ENCODE measurements around the gene CMIP.
"Not testable (repeated sequence)": the region's sequence is repeated elsewhere in the genome, so short reads cannot be mapped to it uniquely, and the experiment has no call there.

CMIP gene

GRCh38 chr16:81680444-81681275 lies 236.1 kb downstream of the CMIP start:
- Histone ChIP-seq H3K4me3 (no peak overlapping the region), H3K4me1 (no peaks in the 10 kb centered on the region), H3K9ac (no peak overlapping the region), H4K20me1 (peaks cover 57 to 100% (median 92%) of the 10 kb centered on the region in 11 experiments), H3K27ac (no peak overlapping the region), H3K27me3 (no peaks in the 10 kb centered on the region), H3K36me3 (peaks cover 91 to 100% (median 96%) of the 10 kb centered on the region in 11 experiments), H3K9me3 (replicated peaks in 1 of 11) (no peaks in the 10 kb centered on the region), H3K4me2 (no peak overlapping the region)
- TF ChIP-seq Cebpa-rat (IDR thresholded peaks at IDR 0.05) = no peak

- Histone ChIP-seq H3K4me1 (no peaks in the 10 kb centered on the region), H3K36me3 (peaks cover 91 to 100% (median 96%) of the 10 kb centered on the region in 11 experiments), H3K9ac (no peak overlapping the region), H3K27me3 (no peaks in the 10 kb centered on the region), H3K4me2 (no peak overlapping the region), H3K4me3 (no peak overlapping the region), H3K9me3 (replicated peaks in 1 of 11) (peaks cover 0 to under 1% (median 0%) of the 10 kb centered on the region in 11 experiments; a peak in 1 of 22 replicates), H3K27ac (no peak overlapping the region), H4K20me1 (peaks cover 63 to 100% (median 96%) of the 10 kb centered on the region in 11 experiments)
- TF ChIP-seq Cebpa-rat (IDR thresholded peaks at IDR 0.05) = no peak
Measured at GRCh38 chr16:81681311-81681710, 236.7 kb downstream of the CMIP start.

GRCh38 chr16:81684242-81684837 lies 239.7 kb downstream of the CMIP start:
- Histone ChIP-seq H3K4me3 (no peak overlapping the region), H3K4me2 (no peak overlapping the region), H3K27ac (0 out of 22 replicates have a peak overlapping the region, but pooled peaks of 1 of the 11 experiments have one; percentile 14), H4K20me1 (peaks cover 78 to 98% (median 92%) of the 10 kb centered on the region in 11 experiments), H3K9me3 (replicated peaks in 1 of 11) (peaks cover 4 to 22% (median 16%) of the 10 kb centered on the region in 11 experiments; a peak in 17 of 22 replicates), H3K27me3 (no peaks in the 10 kb centered on the region), H3K4me1 (no peaks in the 10 kb centered on the region), H3K9ac (no peak overlapping the region; a peak in 1 of 22 replicates), H3K36me3 (peaks cover 84 to 94% (median 91%) of the 10 kb centered on the region in 11 experiments)
- no peak for TF ChIP-seq Cebpa-rat (IDR thresholded peaks at IDR 0.05)

GRCh38 chr16:81684901-81685300 lies 240.3 kb downstream of the CMIP start:
- H3K4me3 ChIP-seq = no peak overlapping the region
- peaks cover 77 to 98% (median 86%) of the 10 kb centered on the region in 11 experiments for H4K20me1 ChIP-seq
- H3K4me1 ChIP-seq = no peaks in the 10 kb centered on the region
- no peak for TF ChIP-seq Cebpa-rat (IDR thresholded peaks at IDR 0.05)
- peaks cover 79 to 88% (median 86%) of the 10 kb centered on the region in 11 experiments for H3K36me3 ChIP-seq
- no peaks in the 10 kb centered on the region for H3K27me3 ChIP-seq
- H3K9ac ChIP-seq = no peak overlapping the region
- H3K9me3 ChIP-seq (replicated peaks in 1 of 11) = peaks cover 4 to 22% (median 16%) of the 10 kb centered on the region in 11 experiments; a peak in 17 of 22 replicates
- 0 out of 22 replicates have a peak overlapping the region, but pooled peaks of 1 of the 11 experiments have one; percentile 14 for H3K27ac ChIP-seq
- no peak overlapping the region for H3K4me2 ChIP-seq

- peaks cover 4 to 22% (median 16%) of the 10 kb centered on the region in 11 experiments; a peak in 17 of 22 replicates for H3K9me3 ChIP-seq (replicated peaks in 1 of 11)
- no peak for TF ChIP-seq Cebpa-rat (IDR thresholded peaks at IDR 0.05)
- no peak overlapping the region for H3K4me3 ChIP-seq
- peaks cover 71 to 85% (median 78%) of the 10 kb centered on the region in 11 experiments for H3K36me3 ChIP-seq
- H3K27ac ChIP-seq = no peak overlapping the region
- H4K20me1 ChIP-seq = peaks cover 76 to 96% (median 83%) of the 10 kb centered on the region in 11 experiments
- H3K4me1 ChIP-seq = no peaks in the 10 kb centered on the region
- no peak overlapping the region for H3K4me2 ChIP-seq
- H3K9ac ChIP-seq = no peak overlapping the region
- H3K27me3 ChIP-seq = no peaks in the 10 kb centered on the region
Measured at GRCh38 chr16:81686391-81687130, 242.0 kb downstream of the CMIP start.

- Histone ChIP-seq H3K9me3 (replicated peaks in 1 of 11) (peaks cover 4 to 22% (median 16%) of the 10 kb centered on the region in 11 experiments; a peak in 17 of 22 replicates), H4K20me1 (peaks cover 73 to 96% (median 83%) of the 10 kb centered on the region in 11 experiments), H3K4me2 (no peak overlapping the region), H3K27me3 (no peaks in the 10 kb centered on the region), H3K36me3 (peaks cover 71 to 85% (median 78%) of the 10 kb centered on the region in 11 experiments), H3K4me3 (no peak overlapping the region), H3K9ac (no peak overlapping the region), H3K27ac (no peak overlapping the region), H3K4me1 (no peaks in the 10 kb centered on the region)
- TF ChIP-seq Cebpa-rat (IDR thresholded peaks at IDR 0.05) = no peak
Measured at GRCh38 chr16:81687131-81687456, 242.5 kb downstream of the CMIP start.

- Histone ChIP-seq H3K4me3 (no peak overlapping the region), H3K9me3 (replicated peaks in 1 of 11) (peaks cover 4 to 22% (median 16%) of the 10 kb centered on the region in 11 experiments; a peak in 17 of 22 replicates), H3K27me3 (no peaks in the 10 kb centered on the region), H4K20me1 (peaks cover 66 to 96% (median 83%) of the 10 kb centered on the region in 11 experiments), H3K9ac (no peak overlapping the region), H3K4me1 (peaks cover 0 to 6% (median under 1%) of the 10 kb centered on the region in 10 experiments; a peak in 5 of 20 replicates), H3K36me3 (peaks cover 71 to 85% (median 78%) of the 10 kb centered on the region in 11 experiments), H3K4me2 (no peak overlapping the region), H3K27ac (no peak overlapping the region)
- no peak for TF ChIP-seq Cebpa-rat (IDR thresholded peaks at IDR 0.05)
Measured at GRCh38 chr16:81688182-81688581, 243.6 kb downstream of the CMIP start.

- Histone ChIP-seq H4K20me1 (peaks cover 63 to 96% (median 83%) of the 10 kb centered on the region in 11 experiments), H3K36me3 (peaks cover 76 to 85% (median 80%) of the 10 kb centered on the region in 11 experiments), H3K9me3 (replicated peaks in 1 of 11) (peaks cover 4 to 22% (median 16%) of the 10 kb centered on the region in 11 experiments; a peak in 17 of 22 replicates)
- not testable (repeated sequence) for H3K27me3 ChIP-seq, H3K27ac ChIP-seq, H3K4me3 ChIP-seq, H3K4me1 ChIP-seq, H3K9ac ChIP-seq, H3K4me2 ChIP-seq
Measured at GRCh38 chr16:81688839-81689238, 244.2 kb downstream of the CMIP start.
